ENCODE data around the gene RERE. TPM values are rescaled to one million over a fixed set of nuclear protein-coding genes. Genes with fewer than 3 reads are reported as not detected.

RERE gene
- total RNA-seq (2022; extraction: Qiagen RNA extraction) = 18.4 to 22.3 TPM (median 21.6 TPM) in 5 replicates

DNA sequence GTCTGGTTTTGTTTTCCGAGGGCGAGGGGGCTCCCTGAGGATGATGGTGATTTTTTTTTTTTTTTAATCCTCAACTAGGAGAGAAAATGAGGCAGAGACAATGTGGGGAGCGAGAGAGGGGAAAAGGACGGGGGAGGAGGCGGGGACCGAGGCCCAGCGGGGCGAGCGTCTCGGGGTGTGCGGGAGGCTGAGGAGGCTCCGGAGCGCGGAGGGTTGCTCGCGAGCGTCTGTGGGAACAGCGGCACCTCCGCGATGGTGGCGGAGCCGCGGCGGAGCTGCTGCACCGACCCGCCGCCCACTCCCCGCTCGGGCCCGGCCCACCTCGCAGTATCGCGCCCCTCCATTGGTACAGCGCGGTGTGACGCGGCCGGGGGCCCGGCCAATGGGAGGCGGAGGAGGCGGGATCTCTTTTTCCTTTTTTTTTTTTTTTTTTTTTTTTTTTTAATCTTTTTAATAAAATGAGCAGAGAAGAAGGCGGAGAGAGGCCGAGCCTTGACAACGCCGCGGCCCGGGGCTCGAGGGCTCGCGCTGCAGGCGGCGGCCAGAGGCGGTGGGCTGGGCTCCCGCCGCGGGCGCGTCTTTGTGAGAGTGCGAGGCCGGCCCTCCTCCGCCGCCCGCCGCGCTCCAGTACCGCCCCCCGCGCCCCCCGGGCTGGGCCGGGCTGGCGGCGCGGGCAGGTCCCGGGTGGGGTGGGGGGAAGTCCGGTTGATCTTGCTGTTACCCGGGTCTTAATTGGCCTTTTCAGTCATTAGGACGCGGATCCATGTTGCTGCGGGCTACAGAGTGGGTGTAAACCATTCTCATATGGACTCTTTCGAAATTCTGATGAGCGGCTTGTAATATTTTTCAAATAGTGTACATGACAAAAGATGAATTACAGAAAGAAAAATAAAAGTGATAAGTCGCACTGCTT, at the start of gene RERE:
RERE (minus strand) TSS at position 229 of the 913 bp plus-strand sequence.

DNA sequence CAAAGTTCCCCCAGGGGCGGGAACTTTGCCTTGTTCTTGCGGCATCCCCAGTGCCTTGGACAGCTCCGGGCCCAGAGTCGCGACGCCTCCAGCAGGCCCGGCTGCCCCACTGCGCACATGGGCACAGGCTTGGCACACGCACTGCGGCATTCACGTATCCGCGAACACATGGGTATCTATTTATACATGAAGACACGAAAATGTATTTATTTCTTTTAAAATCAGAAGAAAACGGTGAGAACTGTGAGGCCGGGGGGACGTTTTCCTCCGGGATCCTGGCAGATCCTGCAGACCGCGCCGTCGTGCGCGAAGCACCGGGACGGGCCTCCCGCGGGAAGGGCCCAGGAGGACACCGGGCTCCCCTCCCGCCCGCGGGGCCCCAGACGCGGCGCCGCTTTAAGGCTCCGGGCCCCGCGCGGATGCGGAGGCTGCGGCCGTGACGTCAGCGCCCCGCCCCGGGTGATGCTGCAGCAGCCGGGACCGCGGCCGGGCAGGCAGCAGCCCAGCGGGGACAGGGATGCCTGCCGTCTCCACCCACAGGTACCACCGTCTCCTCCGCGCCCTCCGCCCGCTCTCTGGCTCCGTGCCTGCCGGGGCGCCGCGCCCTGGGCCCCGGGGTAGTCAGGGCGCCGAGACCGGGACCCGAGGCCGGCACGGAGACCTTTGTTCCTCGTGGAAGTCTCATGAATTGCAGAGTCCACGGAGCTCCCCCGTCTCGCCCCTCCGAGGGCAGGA, 499.6 kb downstream of the RERE start, which contains the start of gene SLC45A1:
SLC45A1 (plus strand) TSS at position 468 of the 735 bp plus-strand sequence. CDS start 6,216 bp downstream, outside the sequence.

Other genes starting within 250 kb of the RERE start
- 2,833 to 3,042 TPM (median 2,858 TPM) in 5 replicates for gene ENO1, start 61.0 kb upstream of the RERE start, total RNA-seq (2022; extraction: Qiagen RNA extraction)
- gene CA6, start 128.2 kb upstream of the RERE start, total RNA-seq (2022; extraction: Qiagen RNA extraction) = not detected in 5 replicates
- not detected in 5 replicates for gene SLC2A7, start 208.8 kb upstream of the RERE start, total RNA-seq (2022; extraction: Qiagen RNA extraction)